Testis (tissue), 3 donors: ENCODE measurements around the gene NBAS. TPM values are rescaled to one million over a fixed set of nuclear protein-coding genes. Genes with fewer than 3 reads are reported as not detected.

Source experiments
- DNase-seq: peaks from one replicate; pipeline ENCODE4 v3.0.0-alpha.2; 2019
- H3K27ac ChIP-seq, 2 donors: fragments of 200-600 bp; sonication (generic); one replicate each; pipeline ENCODE4 v1.5.1; 2019
- H3K27me3 ChIP-seq: fragments of 200-600 bp; sonication (generic); one replicate; pipeline ENCODE4 v1.5.1; 2019
- H3K36me3 ChIP-seq: fragments of 200-600 bp; sonication (generic); one replicate; pipeline ENCODE4 v1.5.1; 2017; ENCODE audit warnings: low read depth; ENCODE audit errors: missing control alignments
- H3K4me1 ChIP-seq: fragments of 200-600 bp; sonication (generic); one replicate; pipeline ENCODE4 v1.5.1; 2019
- H3K4me3 ChIP-seq, 2 donors: fragments of 200-600 bp; sonication (generic); one replicate each; pipeline ENCODE4 v1.5.1; 2017 to 2019
- H3K9me3 ChIP-seq: fragments of 200-600 bp; sonication (generic); one replicate; pipeline ENCODE4 v1.5.1; 2017
- POLR2A ChIP-seq: fragments of 450-650 bp; IDR thresholded peaks from one replicate; pipeline ENCODE4 v1.6.1; 2017; ENCODE audit warnings: antibody characterized with exemption, mild to moderate bottlenecking, moderate library complexity
- WGBS, 2 donors: methylation state at CpG; one replicate each; pipeline ENCODE4 v1.1.5; 2018; 5-methylcytosine and 5-hydroxymethylcytosine counted together
- intact Hi-C: fragments of 100-400 bp; cut with DNase I; formaldehyde crosslinking; loops from one replicate; pipeline ENCODE4 v1.15.1; 2023; ENCODE audit warnings: low total_unique reads
- polyA plus RNA-seq: library from polyadenylated mRNA; stranded (reverse); fragments of 350-450 nt; fragmentation: Illumina TruSeq; extraction: RNeasy Lipid Tissue Mini Kit (QIAGEN cat#74804); gene quantifications from one replicate; pipeline ENCODE4 v1.2.3, GENCODE V29; 2014; ENCODE audit warnings: low read depth, low replicate concordance; ENCODE audit not compliant: insufficient read depth
- total RNA-seq, 2 donors: library from RNA; depleted of rRNA; stranded (reverse); fragments of >200 nt; gene quantifications; one replicate each; pipeline ENCODE4 v1.2.3, GENCODE V29; 2016
- TF ChIP-seq, protein P1 (sequence below), 3 experiments: fragments of 450-650 bp in 2 of 3; fragments of 200-600 bp in 1 of 3; sonication (generic) in 1 of 3; IDR thresholded peaks; one replicate each; pipeline ENCODE4 v1.5.1; 2016 to 2019; ENCODE audit warnings: antibody characterized with exemption in 3 of 3, mild to moderate bottlenecking in 2 of 3, moderate library complexity in 1 of 3

The NBAS gene
- total and polyA plus RNA-seq, 3 donors from 2014 or later: 75.8 to 84.2 (median 79.7) TPM

GRCh38 chr2:15554525-15555218 is 6.5 kb downstream of the NBAS start:
- Histone ChIP-seq H3K4me3 (no peak overlapping the region), H3K27me3 (no peaks in the 10 kb centered on the region), H3K4me1 (peaks cover 7% of the 10 kb centered on the region), H3K27ac (no peak overlapping the region), H3K36me3 (no peaks in the 10 kb centered on the region), H3K9me3 (no peaks in the 10 kb centered on the region)
- 89 to 91% methylated on average over 5 of the region's 5 CpGs for WGBS, 2 donors
- TF ChIP-seq, protein P1, sequence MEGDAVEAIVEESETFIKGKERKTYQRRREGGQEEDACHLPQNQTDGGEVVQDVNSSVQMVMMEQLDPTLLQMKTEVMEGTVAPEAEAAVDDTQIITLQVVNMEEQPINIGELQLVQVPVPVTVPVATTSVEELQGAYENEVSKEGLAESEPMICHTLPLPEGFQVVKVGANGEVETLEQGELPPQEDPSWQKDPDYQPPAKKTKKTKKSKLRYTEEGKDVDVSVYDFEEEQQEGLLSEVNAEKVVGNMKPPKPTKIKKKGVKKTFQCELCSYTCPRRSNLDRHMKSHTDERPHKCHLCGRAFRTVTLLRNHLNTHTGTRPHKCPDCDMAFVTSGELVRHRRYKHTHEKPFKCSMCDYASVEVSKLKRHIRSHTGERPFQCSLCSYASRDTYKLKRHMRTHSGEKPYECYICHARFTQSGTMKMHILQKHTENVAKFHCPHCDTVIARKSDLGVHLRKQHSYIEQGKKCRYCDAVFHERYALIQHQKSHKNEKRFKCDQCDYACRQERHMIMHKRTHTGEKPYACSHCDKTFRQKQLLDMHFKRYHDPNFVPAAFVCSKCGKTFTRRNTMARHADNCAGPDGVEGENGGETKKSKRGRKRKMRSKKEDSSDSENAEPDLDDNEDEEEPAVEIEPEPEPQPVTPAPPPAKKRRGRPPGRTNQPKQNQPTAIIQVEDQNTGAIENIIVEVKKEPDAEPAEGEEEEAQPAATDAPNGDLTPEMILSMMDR (IDR thresholded peaks at IDR 0.05): no peak
- no peak for TF ChIP-seq POLR2A
- no peak for DNase-seq
- intact Hi-C loops: no loop called here

GRCh38 chr2:15553951-15554350 is 7.2 kb downstream of the NBAS start:
- intact Hi-C loops: no loop called here
- Histone ChIP-seq H3K4me3 (no peak overlapping the region), H3K27me3 (no peaks in the 10 kb centered on the region), H3K27ac (no peak overlapping the region), H3K36me3 (no peaks in the 10 kb centered on the region), H3K9me3 (no peaks in the 10 kb centered on the region), H3K4me1 (no peaks in the 10 kb centered on the region)
- TF ChIP-seq POLR2A: no peak
- no peak for DNase-seq
- WGBS, 2 donors: 84 to 87% methylated on average over 3 of the region's 3 CpGs

- 69 to 90% methylated on average over 1 of the region's 1 CpG for WGBS, 2 donors
- intact Hi-C loops: no loop called here
- H3K9me3 ChIP-seq: no peaks in the 10 kb centered on the region
- no peak for TF ChIP-seq POLR2A
- TF ChIP-seq, protein P1 (IDR thresholded peaks at IDR 0.05): no peak
- H3K27me3 ChIP-seq: no peaks in the 10 kb centered on the region
- H3K27ac ChIP-seq: no peak overlapping the region
- DNase-seq: no peak
- H3K4me1 ChIP-seq: no peaks in the 10 kb centered on the region
- H3K4me3 ChIP-seq: no peak overlapping the region
- H3K36me3 ChIP-seq: no peaks in the 10 kb centered on the region
These were observed 7.6 kb downstream of the NBAS start for GRCh38 chr2:15553519-15553918.

DNA sequence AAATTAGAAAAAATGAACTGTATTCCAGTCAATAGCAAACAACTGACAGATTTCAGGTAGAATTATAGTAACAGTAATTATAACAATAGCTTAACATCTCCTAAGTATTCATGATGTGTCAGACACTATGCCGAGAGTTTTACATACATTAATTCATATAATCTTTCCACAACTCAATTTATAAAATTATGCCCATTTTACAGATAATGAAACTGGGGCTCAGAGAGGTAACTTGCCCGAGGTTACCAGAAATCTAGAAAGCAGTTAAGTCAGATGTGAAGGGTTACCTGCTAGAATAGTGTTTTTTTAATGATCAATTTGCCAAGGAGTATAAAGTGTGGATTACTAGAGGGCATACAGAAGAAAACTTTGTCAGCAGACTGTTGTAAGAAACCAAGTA is 12.2 kb downstream of the NBAS start:
- no peaks in the 10 kb centered on the region for H3K27me3 ChIP-seq
- no peak overlapping the region for H3K4me3 ChIP-seq
- DNase-seq: no peak
- intact Hi-C loops: no loop called here
- H3K9me3 ChIP-seq: no peaks in the 10 kb centered on the region
- peaks cover 4% of the 10 kb centered on the region for H3K36me3 ChIP-seq
- TF ChIP-seq, protein P1 (IDR thresholded peaks at IDR 0.05): no peak
- TF ChIP-seq POLR2A: no peak
- 96 to 98% methylated on average over 2 of the region's 2 CpGs for WGBS, 2 donors
- H3K4me1 ChIP-seq: no peaks in the 10 kb centered on the region
- no peak overlapping the region for H3K27ac ChIP-seq

DNA sequence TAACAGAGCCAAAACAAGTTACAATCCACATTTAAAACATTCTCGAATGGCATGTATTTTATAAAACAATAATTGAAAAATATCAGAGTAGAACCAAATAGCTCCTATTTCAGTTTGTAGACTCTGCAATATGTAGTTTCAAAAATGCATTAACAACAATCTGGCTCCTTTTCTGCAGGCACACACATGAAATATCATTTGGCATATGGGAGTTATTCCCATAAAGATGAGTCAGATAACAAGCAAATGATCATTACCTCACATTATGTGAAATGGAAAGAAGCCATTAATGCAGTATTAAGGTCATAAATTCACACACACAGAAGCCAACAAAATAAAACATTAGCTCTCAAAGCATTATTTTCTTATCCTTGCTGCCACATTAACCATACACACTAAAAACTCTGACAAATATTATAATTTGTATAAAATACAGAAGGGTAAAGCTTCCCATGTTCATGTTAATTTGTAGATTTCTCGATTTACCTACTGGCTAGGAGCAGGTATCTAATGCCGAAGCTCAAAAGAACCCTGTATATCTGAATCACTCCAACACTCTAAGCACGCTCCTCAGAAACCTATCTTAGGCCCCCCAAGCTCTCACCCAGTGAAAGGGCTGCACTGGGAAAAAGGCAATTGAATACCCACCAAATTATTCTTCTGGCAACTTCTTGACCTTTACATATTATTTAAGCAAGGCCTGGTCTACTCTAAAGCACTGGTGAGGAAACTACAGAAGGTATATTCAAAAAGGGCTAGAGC is 13.8 kb downstream of the NBAS start:
- no peaks in the 10 kb centered on the region for H3K4me1 ChIP-seq

More for the DNA sequence above, 13.8 kb downstream of the NBAS start:
- Histone ChIP-seq H3K4me3 (no peak overlapping the region), H3K9me3 (no peaks in the 10 kb centered on the region), H3K36me3 (peaks cover 4% of the 10 kb centered on the region), H3K27ac (no peak overlapping the region), H3K27me3 (no peaks in the 10 kb centered on the region)
- intact Hi-C loops: no loop called here
- TF ChIP-seq, protein P1 (IDR thresholded peaks at IDR 0.05): no peak
- 92 to 95% methylated on average over 4 of the region's 4 CpGs for WGBS, 2 donors
- no peak for DNase-seq
